Measurements from ENCODE around the gene C4orf50.

The C4orf50 gene

GRCh38 chr4:6055030-6055429 is 36.8 kb upstream of the C4orf50 start:
- no peak for TF ChIP-seq EZH2phosphoT487 (IDR thresholded peaks at IDR 0.05; ENCODE audit: borderline replicate concordance)
- TF ChIP-seq, protein P1, sequence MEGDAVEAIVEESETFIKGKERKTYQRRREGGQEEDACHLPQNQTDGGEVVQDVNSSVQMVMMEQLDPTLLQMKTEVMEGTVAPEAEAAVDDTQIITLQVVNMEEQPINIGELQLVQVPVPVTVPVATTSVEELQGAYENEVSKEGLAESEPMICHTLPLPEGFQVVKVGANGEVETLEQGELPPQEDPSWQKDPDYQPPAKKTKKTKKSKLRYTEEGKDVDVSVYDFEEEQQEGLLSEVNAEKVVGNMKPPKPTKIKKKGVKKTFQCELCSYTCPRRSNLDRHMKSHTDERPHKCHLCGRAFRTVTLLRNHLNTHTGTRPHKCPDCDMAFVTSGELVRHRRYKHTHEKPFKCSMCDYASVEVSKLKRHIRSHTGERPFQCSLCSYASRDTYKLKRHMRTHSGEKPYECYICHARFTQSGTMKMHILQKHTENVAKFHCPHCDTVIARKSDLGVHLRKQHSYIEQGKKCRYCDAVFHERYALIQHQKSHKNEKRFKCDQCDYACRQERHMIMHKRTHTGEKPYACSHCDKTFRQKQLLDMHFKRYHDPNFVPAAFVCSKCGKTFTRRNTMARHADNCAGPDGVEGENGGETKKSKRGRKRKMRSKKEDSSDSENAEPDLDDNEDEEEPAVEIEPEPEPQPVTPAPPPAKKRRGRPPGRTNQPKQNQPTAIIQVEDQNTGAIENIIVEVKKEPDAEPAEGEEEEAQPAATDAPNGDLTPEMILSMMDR (conservative IDR thresholded peaks at IDR 0.05; ENCODE audit: low read length) = no peak

GRCh38 chr4:6054162-6054922 is 36.1 kb upstream of the C4orf50 start:
- no peak overlapping the region for H3K4me3 ChIP-seq (ENCODE audit: low read length, poor library complexity, severe bottlenecking)

More at GRCh38 chr4:6055030-6055429, 36.8 kb upstream of the C4orf50 start:
- Histone ChIP-seq H3K9ac (ENCODE audit: low read depth, low read length, poor library complexity, severe bottlenecking) (no peak overlapping the region), H2AFZ (ENCODE audit: low read length) (no peak overlapping the region), H3K9me3 (ENCODE audit: insufficient read depth, low read depth, low read length) (peaks cover 8% of the 10 kb centered on the region; the same call in 1 of the 2 replicates), H3K79me2 (ENCODE audit: insufficient read depth, low read length) (no peaks in the 10 kb centered on the region), H3K4me2 (ENCODE audit: low read depth, low read length, poor library complexity, severe bottlenecking) (no peak overlapping the region), H3K27me3 (ENCODE audit: insufficient read depth, low read length, poor library complexity, severe bottlenecking) (no peaks in the 10 kb centered on the region), H3K4me3 (ENCODE audit: low read length, poor library complexity, severe bottlenecking) (no peak overlapping the region), H3F3A (ENCODE audit: low read depth) (no peaks in the 10 kb centered on the region), H3K9me2 (replicated peaks; ENCODE audit: low read depth, low read length) (no peaks in the 10 kb centered on the region), H4K20me1 (ENCODE audit: insufficient read depth, low read length, poor library complexity, severe bottlenecking) (no peaks in the 10 kb centered on the region), H3K4me1 (ENCODE audit: insufficient read depth, low read length, poor library complexity, severe bottlenecking) (no peaks in the 10 kb centered on the region), H3K36me3 (ENCODE audit: insufficient read depth, low read length) (no peaks in the 10 kb centered on the region)

GRCh38 chr4:6052679-6053078 is 34.4 kb upstream of the C4orf50 start:
- no peaks in the 10 kb centered on the region for H3K36me3 ChIP-seq (ENCODE audit: insufficient read depth, low read length)
- H3K9ac ChIP-seq (ENCODE audit: low read depth, low read length, poor library complexity, severe bottlenecking) = no peak overlapping the region
- no peaks in the 10 kb centered on the region for H3K27me3 ChIP-seq (ENCODE audit: insufficient read depth, low read length, poor library complexity, severe bottlenecking)
- no peaks in the 10 kb centered on the region; the same call in 1 of the 2 replicates for H3K9me3 ChIP-seq (ENCODE audit: insufficient read depth, low read depth, low read length)
- TF ChIP-seq EZH2phosphoT487 (IDR thresholded peaks at IDR 0.05; ENCODE audit: borderline replicate concordance) = no peak
- TF ChIP-seq, protein P1 (conservative IDR thresholded peaks at IDR 0.05; ENCODE audit: low read length) = no peak
- H2AFZ ChIP-seq (ENCODE audit: low read length) = no peak overlapping the region
- no peaks in the 10 kb centered on the region for H3K4me1 ChIP-seq (ENCODE audit: insufficient read depth, low read length, poor library complexity, severe bottlenecking)
- H3K79me2 ChIP-seq (ENCODE audit: insufficient read depth, low read length) = no peaks in the 10 kb centered on the region
- no peaks in the 10 kb centered on the region for H4K20me1 ChIP-seq (ENCODE audit: insufficient read depth, low read length, poor library complexity, severe bottlenecking)
- no peaks in the 10 kb centered on the region for H3K9me2 ChIP-seq (replicated peaks; ENCODE audit: low read depth, low read length)
- no peak overlapping the region for H3K4me2 ChIP-seq (ENCODE audit: low read depth, low read length, poor library complexity, severe bottlenecking)
- no peaks in the 10 kb centered on the region for H3F3A ChIP-seq (ENCODE audit: low read depth)
- H3K4me3 ChIP-seq (ENCODE audit: low read length, poor library complexity, severe bottlenecking) = no peak overlapping the region

More at GRCh38 chr4:6054162-6054922, 36.1 kb upstream of the C4orf50 start:
- Histone ChIP-seq H4K20me1 (ENCODE audit: insufficient read depth, low read length, poor library complexity, severe bottlenecking) (no peaks in the 10 kb centered on the region), H3K9me3 (ENCODE audit: insufficient read depth, low read depth, low read length) (peaks cover 5% of the 10 kb centered on the region; the same call in 1 of the 2 replicates), H3K4me2 (ENCODE audit: low read depth, low read length, poor library complexity, severe bottlenecking) (no peak overlapping the region), H3F3A (ENCODE audit: low read depth) (no peaks in the 10 kb centered on the region), H3K9ac (ENCODE audit: low read depth, low read length, poor library complexity, severe bottlenecking) (no peak overlapping the region), H2AFZ (ENCODE audit: low read length) (no peak overlapping the region), H3K9me2 (replicated peaks; ENCODE audit: low read depth, low read length) (no peaks in the 10 kb centered on the region), H3K4me1 (ENCODE audit: insufficient read depth, low read length, poor library complexity, severe bottlenecking) (no peaks in the 10 kb centered on the region), H3K79me2 (ENCODE audit: insufficient read depth, low read length) (no peaks in the 10 kb centered on the region), H3K27me3 (ENCODE audit: insufficient read depth, low read length, poor library complexity, severe bottlenecking) (no peaks in the 10 kb centered on the region), H3K36me3 (ENCODE audit: insufficient read depth, low read length) (no peaks in the 10 kb centered on the region)
- TF ChIP-seq EZH2phosphoT487 (IDR thresholded peaks at IDR 0.05; ENCODE audit: borderline replicate concordance) = no peak
- TF ChIP-seq, protein P1 (conservative IDR thresholded peaks at IDR 0.05; ENCODE audit: low read length) = no peak

Data from Loucy (cell line).